HepG2 (cell line): ENCODE results near the gene ZNF48. TPM values are rescaled to one million over a fixed set of nuclear protein-coding genes. Genes with fewer than 3 reads are reported as not detected.

ENCODE experiments used
- IRX3 ChIP-seq: sonication (generic); formaldehyde crosslinking; IDR thresholded peaks from 2 replicates; pipeline ENCODE4 v1.8.1; 2023; ENCODE audit warnings: mild to moderate bottlenecking, low read depth, missing genetic modification reagents, borderline replicate concordance
- KAT8 ChIP-seq: IDR thresholded peaks from 2 replicates; pipeline ENCODE4 v1.6.1; 2016; ENCODE audit warnings: missing genetic modification reagents, missing compliant biosample characterization
- KLF11 ChIP-seq: IDR thresholded peaks from 2 replicates; pipeline ENCODE4 v1.6.1; 2016; ENCODE audit warnings: missing compliant biosample characterization
- RBFOX2 ChIP-seq: fragments of 200-400 bp; formaldehyde crosslinking; IDR thresholded peaks from 2 replicates; pipeline ENCODE4 v1.6.1; 2017; ENCODE audit warnings: low read depth, mild to moderate bottlenecking, low read length
- ZNF160 ChIP-seq: sonication (generic); formaldehyde crosslinking; IDR thresholded peaks from 2 replicates; pipeline ENCODE4 v1.8.0; 2022; ENCODE audit warnings: mild to moderate bottlenecking, inconsistent platforms, missing genetic modification reagents
- ZNF446 ChIP-seq: sonication (generic); formaldehyde crosslinking; IDR thresholded peaks from 2 replicates; pipeline ENCODE4 v1.5.0; 2020; ENCODE audit warnings: mild to moderate bottlenecking, missing genetic modification reagents
- ZNF557 ChIP-seq: sonication (generic); formaldehyde crosslinking; IDR thresholded peaks from 2 replicates; pipeline ENCODE4 v1.4.0; 2020; ENCODE audit warnings: missing genetic modification reagents
- ZNF746 ChIP-seq: sonication (generic); formaldehyde crosslinking; IDR thresholded peaks from 2 replicates; pipeline ENCODE4 v1.8.0; 2022; ENCODE audit warnings: mild to moderate bottlenecking, missing genetic modification reagents
- polyA plus RNA-seq, 8 experiments: library from polyadenylated mRNA; depleted of rRNA in 3 of 8; stranded (reverse) in 7 of 8; unstranded in 1 of 8; fragments of >200 nt; fragmentation: Illumina TruSeq in 4 of 8; extraction: Trizol in 4 of 8; gene quantifications; 2 replicates each; pipeline versions ENCODE4 v1.2.1 to v1.2.3, GENCODE V29; 2011 to 2016; ENCODE audit warnings: low read depth in 4 of 8, missing spikeins in 1 of 8, mixed read lengths in 1 of 8; ENCODE audit not compliant: insufficient read depth in 1 of 8
- total RNA-seq, 5 experiments: library from RNA; depleted of rRNA; stranded (reverse); fragments of >200 nt; fragmentation: Illumina TruSeq; extraction: Trizol; gene quantifications; 2 replicates each; pipeline ENCODE4 v1.2.3, GENCODE V29; 2016; ENCODE audit warnings: low read depth in 1 of 5
- TF ChIP-seq, protein P1 (sequence below): sonication (generic); formaldehyde crosslinking; IDR thresholded peaks from 2 replicates; pipeline ENCODE4 v1.9.0; 2021; ENCODE audit warnings: missing genetic modification reagents, borderline replicate concordance
- TF ChIP-seq, protein P2 (sequence below), 2 experiments: fragments of 450-650 bp in 1 of 2; sonication (generic) in 1 of 2; formaldehyde crosslinking; IDR thresholded peaks; 2 replicates each; pipeline versions ENCODE4 v1.5.0 to v1.8.0; 2020 to 2022; ENCODE audit warnings: mild to moderate bottlenecking in 1 of 2, missing genetic modification reagents in 1 of 2
- TF ChIP-seq, protein P3 (sequence below), 2 experiments: sonication (generic) in 1 of 2; formaldehyde crosslinking in 1 of 2; IDR thresholded peaks; 2 replicates each; pipeline versions ENCODE4 v1.4.0 to v1.6.1; 2018 to 2020; ENCODE audit warnings: missing genetic modification reagents in 2 of 2, borderline replicate concordance in 1 of 2, low read depth in 1 of 2, mild to moderate bottlenecking in 1 of 2, missing biosample characterization in 1 of 2
- TF ChIP-seq, protein P4 (sequence below): sonication (generic); formaldehyde crosslinking; IDR thresholded peaks from 2 replicates; pipeline ENCODE4 v1.5.0; 2020; ENCODE audit warnings: missing genetic modification reagents
- TF ChIP-seq, protein P5 (sequence below): sonication (generic); formaldehyde crosslinking; IDR thresholded peaks from 2 replicates; pipeline ENCODE4 v1.5.1; 2020; ENCODE audit warnings: missing genetic modification reagents, mild to moderate bottlenecking, borderline replicate concordance
- TF ChIP-seq, protein P6 (sequence below): sonication (generic); formaldehyde crosslinking; IDR thresholded peaks from 2 replicates; pipeline ENCODE4 v1.9.0; 2022; ENCODE audit warnings: missing genetic modification reagents, mild to moderate bottlenecking, borderline replicate concordance
- TF ChIP-seq, protein P7 (sequence below): sonication (generic); formaldehyde crosslinking; IDR thresholded peaks from 2 replicates; pipeline ENCODE4 v1.4.0; 2020; ENCODE audit warnings: missing genetic modification reagents
- TF ChIP-seq, protein P8 (sequence below): sonication (generic); formaldehyde crosslinking; IDR thresholded peaks from 2 replicates; pipeline ENCODE4 v1.4.0; 2020; ENCODE audit warnings: missing genetic modification reagents, mild to moderate bottlenecking, borderline replicate concordance

The ZNF48 gene
- total and polyA plus RNA-seq, 2 of the 13 experiments (the other 11 are each of a cell fraction or from before 2014, with no cell fraction given): 9.9 to 12.3 TPM

DNA sequence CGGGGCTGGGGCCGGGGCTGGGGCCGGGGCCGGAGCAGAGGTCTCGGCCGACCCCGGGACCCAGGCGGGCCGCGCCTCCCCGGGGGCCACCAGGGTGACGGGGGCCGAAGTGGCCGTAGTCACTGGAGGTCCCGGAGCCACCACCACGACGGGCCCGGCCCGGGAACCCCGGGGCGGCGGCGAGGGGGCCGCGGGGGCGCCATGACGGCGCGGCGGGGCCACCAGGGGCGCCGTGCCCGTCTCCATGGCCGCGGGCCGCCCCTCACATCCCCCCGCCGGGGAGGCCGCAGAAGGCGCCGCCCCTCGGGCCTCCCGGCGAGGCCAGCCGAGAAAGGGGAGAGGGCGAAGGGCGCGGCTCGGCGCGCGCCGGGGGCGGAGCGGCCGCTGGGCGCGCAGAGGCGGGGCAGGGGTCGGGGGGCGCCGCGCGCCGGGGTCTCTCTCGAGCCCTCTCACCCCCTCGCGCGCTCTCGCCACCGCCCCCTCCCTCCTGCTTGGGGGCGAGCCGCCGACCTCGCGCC, 25.2 kb upstream of the ZNF48 start (continued):
- TF ChIP-seq, protein P1, sequence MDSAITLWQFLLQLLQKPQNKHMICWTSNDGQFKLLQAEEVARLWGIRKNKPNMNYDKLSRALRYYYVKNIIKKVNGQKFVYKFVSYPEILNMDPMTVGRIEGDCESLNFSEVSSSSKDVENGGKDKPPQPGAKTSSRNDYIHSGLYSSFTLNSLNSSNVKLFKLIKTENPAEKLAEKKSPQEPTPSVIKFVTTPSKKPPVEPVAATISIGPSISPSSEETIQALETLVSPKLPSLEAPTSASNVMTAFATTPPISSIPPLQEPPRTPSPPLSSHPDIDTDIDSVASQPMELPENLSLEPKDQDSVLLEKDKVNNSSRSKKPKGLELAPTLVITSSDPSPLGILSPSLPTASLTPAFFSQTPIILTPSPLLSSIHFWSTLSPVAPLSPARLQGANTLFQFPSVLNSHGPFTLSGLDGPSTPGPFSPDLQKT: no peak
- TF ChIP-seq, protein P2, sequence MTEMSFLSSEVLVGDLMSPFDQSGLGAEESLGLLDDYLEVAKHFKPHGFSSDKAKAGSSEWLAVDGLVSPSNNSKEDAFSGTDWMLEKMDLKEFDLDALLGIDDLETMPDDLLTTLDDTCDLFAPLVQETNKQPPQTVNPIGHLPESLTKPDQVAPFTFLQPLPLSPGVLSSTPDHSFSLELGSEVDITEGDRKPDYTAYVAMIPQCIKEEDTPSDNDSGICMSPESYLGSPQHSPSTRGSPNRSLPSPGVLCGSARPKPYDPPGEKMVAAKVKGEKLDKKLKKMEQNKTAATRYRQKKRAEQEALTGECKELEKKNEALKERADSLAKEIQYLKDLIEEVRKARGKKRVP (CRISPR knock-in tag; IDR thresholded peaks at IDR 0.05): no peak
- TF ChIP-seq KAT8 (CRISPR knock-in tag) (no peak), RBFOX2 (peak; percentile 63), ZNF160 (no peak), KLF11 (CRISPR knock-in tag) (no peak), IRX3 (no peak), ZNF557 (CRISPR knock-in tag) (no peak), ZNF746 (CRISPR knock-in tag) (no peak; the same call in 1 of the 2 replicates), ZNF446 (no peak)
- TF ChIP-seq, protein P3, sequence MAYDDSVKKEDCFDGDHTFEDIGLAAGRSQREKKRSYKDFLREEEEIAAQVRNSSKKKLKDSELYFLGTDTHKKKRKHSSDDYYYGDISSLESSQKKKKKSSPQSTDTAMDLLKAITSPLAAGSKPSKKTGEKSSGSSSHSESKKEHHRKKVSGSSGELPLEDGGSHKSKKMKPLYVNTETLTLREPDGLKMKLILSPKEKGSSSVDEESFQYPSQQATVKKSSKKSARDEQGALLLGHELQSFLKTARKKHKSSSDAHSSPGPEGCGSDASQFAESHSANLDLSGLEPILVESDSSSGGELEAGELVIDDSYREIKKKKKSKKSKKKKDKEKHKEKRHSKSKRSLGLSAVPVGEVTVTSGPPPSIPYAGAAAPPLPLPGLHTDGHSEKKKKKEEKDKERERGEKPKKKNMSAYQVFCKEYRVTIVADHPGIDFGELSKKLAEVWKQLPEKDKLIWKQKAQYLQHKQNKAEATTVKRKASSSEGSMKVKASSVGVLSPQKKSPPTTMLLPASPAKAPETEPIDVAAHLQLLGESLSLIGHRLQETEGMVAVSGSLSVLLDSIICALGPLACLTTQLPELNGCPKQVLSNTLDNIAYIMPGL (CRISPR knock-in tag; IDR thresholded peaks at IDR 0.05; ENCODE audit: borderline replicate concordance in 1 of 2, low read depth in 1 of 2): peak in 1 of 2 experiments; percentile 53; a peak in 1 of 4 replicates
- TF ChIP-seq, protein P4, sequence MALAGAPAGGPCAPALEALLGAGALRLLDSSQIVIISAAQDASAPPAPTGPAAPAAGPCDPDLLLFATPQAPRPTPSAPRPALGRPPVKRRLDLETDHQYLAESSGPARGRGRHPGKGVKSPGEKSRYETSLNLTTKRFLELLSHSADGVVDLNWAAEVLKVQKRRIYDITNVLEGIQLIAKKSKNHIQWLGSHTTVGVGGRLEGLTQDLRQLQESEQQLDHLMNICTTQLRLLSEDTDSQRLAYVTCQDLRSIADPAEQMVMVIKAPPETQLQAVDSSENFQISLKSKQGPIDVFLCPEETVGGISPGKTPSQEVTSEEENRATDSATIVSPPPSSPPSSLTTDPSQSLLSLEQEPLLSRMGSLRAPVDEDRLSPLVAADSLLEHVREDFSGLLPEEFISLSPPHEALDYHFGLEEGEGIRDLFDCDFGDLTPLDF (CRISPR knock-in tag): no peak
- TF ChIP-seq, protein P5, sequence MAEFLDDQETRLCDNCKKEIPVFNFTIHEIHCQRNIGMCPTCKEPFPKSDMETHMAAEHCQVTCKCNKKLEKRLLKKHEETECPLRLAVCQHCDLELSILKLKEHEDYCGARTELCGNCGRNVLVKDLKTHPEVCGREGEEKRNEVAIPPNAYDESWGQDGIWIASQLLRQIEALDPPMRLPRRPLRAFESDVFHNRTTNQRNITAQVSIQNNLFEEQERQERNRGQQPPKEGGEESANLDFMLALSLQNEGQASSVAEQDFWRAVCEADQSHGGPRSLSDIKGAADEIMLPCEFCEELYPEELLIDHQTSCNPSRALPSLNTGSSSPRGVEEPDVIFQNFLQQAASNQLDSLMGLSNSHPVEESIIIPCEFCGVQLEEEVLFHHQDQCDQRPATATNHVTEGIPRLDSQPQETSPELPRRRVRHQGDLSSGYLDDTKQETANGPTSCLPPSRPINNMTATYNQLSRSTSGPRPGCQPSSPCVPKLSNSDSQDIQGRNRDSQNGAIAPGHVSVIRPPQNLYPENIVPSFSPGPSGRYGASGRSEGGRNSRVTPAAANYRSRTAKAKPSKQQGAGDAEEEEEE (CRISPR knock-in tag): no peak
- TF ChIP-seq, protein P6, sequence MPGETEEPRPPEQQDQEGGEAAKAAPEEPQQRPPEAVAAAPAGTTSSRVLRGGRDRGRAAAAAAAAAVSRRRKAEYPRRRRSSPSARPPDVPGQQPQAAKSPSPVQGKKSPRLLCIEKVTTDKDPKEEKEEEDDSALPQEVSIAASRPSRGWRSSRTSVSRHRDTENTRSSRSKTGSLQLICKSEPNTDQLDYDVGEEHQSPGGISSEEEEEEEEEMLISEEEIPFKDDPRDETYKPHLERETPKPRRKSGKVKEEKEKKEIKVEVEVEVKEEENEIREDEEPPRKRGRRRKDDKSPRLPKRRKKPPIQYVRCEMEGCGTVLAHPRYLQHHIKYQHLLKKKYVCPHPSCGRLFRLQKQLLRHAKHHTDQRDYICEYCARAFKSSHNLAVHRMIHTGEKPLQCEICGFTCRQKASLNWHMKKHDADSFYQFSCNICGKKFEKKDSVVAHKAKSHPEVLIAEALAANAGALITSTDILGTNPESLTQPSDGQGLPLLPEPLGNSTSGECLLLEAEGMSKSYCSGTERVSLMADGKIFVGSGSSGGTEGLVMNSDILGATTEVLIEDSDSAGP (CRISPR knock-in tag): no peak
- TF ChIP-seq, protein P7, sequence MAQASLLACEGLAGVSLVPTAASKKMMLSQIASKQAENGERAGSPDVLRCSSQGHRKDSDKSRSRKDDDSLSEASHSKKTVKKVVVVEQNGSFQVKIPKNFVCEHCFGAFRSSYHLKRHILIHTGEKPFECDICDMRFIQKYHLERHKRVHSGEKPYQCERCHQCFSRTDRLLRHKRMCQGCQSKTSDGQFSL: no peak
- TF ChIP-seq, protein P8, sequence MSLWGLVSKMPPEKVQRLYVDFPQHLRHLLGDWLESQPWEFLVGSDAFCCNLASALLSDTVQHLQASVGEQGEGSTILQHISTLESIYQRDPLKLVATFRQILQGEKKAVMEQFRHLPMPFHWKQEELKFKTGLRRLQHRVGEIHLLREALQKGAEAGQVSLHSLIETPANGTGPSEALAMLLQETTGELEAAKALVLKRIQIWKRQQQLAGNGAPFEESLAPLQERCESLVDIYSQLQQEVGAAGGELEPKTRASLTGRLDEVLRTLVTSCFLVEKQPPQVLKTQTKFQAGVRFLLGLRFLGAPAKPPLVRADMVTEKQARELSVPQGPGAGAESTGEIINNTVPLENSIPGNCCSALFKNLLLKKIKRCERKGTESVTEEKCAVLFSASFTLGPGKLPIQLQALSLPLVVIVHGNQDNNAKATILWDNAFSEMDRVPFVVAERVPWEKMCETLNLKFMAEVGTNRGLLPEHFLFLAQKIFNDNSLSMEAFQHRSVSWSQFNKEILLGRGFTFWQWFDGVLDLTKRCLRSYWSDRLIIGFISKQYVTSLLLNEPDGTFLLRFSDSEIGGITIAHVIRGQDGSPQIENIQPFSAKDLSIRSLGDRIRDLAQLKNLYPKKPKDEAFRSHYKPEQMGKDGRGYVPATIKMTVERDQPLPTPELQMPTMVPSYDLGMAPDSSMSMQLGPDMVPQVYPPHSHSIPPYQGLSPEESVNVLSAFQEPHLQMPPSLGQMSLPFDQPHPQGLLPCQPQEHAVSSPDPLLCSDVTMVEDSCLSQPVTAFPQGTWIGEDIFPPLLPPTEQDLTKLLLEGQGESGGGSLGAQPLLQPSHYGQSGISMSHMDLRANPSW: no peak
